BJ (cell line): Measurements from ENCODE around the gene PCDH9. TPM values are rescaled to one million over a fixed set of nuclear protein-coding genes. Genes with fewer than 3 reads are reported as not detected.

ENCODE experiments used
- CTCF ChIA-PET: fragments of 350-600 bp; formaldehyde crosslinking; extraction: SDS; loops from one replicate; lab custom pipeline; 2021; ENCODE audit warnings: antibody characterized with exemption, inconsistent platforms; lab: Yijun Ruan, JAX
- POLR2A ChIA-PET: fragments of 300-600 bp; sonication (Branson Sonifier 250); formaldehyde crosslinking; extraction: SDS; loops from one replicate; lab custom pipeline; 2021; ENCODE audit warnings: antibody characterized with exemption; lab: Charles Lee
- DNase-seq: peaks from one replicate; pipeline ENCODE4 v3.0.0-alpha.2; 2011; ENCODE audit warnings: low read depth
- H3K27me3 ChIP-seq: 2 replicates; pipeline ENCODE4 v1.6.0; 2011; ENCODE audit warnings: low read length; ENCODE audit not compliant: control insufficient read depth, insufficient read depth
- H3K36me3 ChIP-seq: 2 replicates; pipeline ENCODE4 v1.5.1; 2011; ENCODE audit warnings: low read length; ENCODE audit not compliant: control insufficient read depth, insufficient read depth
- H3K4me3 ChIP-seq: 2 replicates; pipeline ENCODE4 v1.5.1; 2011; ENCODE audit warnings: low read depth, mild to moderate bottlenecking, control low read depth, low read length
- polyA plus RNA-seq: library from polyadenylated mRNA; depleted of rRNA; stranded (reverse); fragments of >200 nt; gene quantifications from 2 replicates; pipeline ENCODE4 v1.2.3, GENCODE V29; 2011
- TF ChIP-seq, protein P1 (sequence below): IDR thresholded peaks from 2 replicates; pipeline ENCODE4 v1.5.1; 2011; ENCODE audit warnings: low read depth, mild to moderate bottlenecking, control low read depth, inconsistent platforms, low read length, moderate library complexity; ENCODE audit not compliant: insufficient read depth

Gene PCDH9
- polyA plus RNA-seq, 1 experiment: 2.3 TPM

DNA sequence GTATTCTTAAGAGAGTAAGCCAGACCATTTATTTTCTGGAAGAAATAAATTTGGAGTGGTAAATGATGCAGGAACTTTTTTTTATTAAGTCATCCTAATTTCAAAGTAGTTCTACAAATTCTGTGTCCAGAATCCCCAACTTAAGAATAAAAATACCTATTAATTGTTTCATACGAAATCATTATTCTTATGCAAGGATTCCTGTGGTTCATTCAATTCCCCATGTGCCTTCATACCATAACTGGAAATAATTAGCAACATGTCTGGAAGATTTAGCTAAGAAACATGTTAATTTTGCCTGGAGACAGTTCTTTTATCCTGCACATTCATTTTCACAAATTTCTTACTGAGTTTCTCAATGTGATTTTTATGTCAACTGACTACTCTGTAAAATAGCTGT, 408.6 kb downstream of the PCDH9 start:
- DNase-seq: no peak
- TF ChIP-seq, protein P1, sequence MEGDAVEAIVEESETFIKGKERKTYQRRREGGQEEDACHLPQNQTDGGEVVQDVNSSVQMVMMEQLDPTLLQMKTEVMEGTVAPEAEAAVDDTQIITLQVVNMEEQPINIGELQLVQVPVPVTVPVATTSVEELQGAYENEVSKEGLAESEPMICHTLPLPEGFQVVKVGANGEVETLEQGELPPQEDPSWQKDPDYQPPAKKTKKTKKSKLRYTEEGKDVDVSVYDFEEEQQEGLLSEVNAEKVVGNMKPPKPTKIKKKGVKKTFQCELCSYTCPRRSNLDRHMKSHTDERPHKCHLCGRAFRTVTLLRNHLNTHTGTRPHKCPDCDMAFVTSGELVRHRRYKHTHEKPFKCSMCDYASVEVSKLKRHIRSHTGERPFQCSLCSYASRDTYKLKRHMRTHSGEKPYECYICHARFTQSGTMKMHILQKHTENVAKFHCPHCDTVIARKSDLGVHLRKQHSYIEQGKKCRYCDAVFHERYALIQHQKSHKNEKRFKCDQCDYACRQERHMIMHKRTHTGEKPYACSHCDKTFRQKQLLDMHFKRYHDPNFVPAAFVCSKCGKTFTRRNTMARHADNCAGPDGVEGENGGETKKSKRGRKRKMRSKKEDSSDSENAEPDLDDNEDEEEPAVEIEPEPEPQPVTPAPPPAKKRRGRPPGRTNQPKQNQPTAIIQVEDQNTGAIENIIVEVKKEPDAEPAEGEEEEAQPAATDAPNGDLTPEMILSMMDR: no peak
- no peaks in the 10 kb centered on the region for H3K27me3 ChIP-seq
- H3K4me3 ChIP-seq: no peak overlapping the region
- POLR2A ChIA-PET: no interaction called here
- H3K36me3 ChIP-seq: no peaks in the 10 kb centered on the region
- CTCF ChIA-PET: interaction anchor here (0.6 to 1.3 kb wide), 3 partner anchors 28 to 126 kb away, joined by 3 to 4 read pairs (median 3); no protein-coding TSS in a partner anchor

DNA sequence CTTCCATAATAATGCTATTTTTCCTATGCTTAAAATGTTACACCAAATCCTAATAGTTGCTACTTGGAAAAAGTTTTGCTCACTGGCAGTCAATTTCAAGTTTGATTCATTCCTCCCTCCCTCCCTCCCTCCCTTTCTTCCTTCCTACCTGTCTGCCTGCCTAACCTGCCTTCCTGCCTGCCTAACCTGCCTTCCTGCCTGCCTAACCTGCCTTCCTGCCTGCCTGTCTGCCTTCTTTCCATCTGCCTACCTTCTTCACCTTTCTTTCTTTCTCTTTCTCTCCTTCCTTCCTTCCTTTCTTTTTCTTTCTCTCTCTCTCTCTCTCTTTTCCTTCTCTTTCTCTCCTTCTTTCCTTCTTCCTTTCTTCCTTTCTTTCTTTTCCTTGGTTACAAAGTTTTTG, 418.7 kb downstream of the PCDH9 start:
- Histone ChIP-seq H3K4me3 (no peak overlapping the region), H3K27me3 (no peaks in the 10 kb centered on the region), H3K36me3 (no peaks in the 10 kb centered on the region)
- DNase-seq: no peak
- CTCF ChIA-PET: no interaction called here
- POLR2A ChIA-PET: no interaction called here
- TF ChIP-seq, protein P1: no peak

DNA sequence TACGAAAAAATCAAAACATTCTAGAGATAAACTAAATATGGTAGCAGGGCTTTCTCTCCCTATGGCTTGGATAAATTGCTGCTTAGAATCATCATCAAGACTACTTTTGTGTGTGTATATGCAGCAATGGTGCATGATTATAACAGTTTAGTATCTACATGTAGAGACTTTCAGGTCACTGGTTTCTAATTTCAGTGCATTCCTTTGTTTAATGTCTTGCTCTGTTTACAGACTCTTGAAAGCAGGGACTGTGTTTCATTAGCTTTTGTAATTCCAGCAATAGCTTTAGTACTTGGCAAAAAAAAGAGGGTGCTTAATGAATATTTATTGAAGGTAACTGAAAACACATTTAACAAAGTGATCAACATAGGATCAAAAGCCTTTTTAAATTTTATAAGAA, 420.7 kb downstream of the PCDH9 start:
- CTCF ChIA-PET: no interaction called here
- Histone ChIP-seq H3K27me3 (no peaks in the 10 kb centered on the region), H3K36me3 (no peaks in the 10 kb centered on the region), H3K4me3 (no peak overlapping the region)
- POLR2A ChIA-PET: no interaction called here
- DNase-seq: no peak
- TF ChIP-seq, protein P1: no peak

DNA sequence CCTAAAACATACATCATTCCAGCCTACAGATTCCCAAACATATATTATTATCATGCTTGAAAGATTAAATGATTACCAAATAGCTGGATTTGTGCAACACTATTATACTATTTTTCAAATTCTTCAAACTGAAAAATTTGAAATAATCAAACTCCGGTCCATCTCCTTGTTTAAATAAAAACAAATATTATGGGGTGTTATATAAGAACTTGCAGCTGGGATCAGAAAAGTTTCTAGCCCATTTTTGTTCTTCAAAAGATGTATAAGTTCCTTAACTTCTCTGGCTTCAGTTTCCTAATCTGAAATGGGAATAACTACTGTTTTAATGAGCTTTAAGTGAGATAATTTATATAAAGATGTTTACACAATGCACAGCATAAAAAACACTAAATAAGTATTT, 422.9 kb downstream of the PCDH9 start:
- Histone ChIP-seq H3K27me3 (no peaks in the 10 kb centered on the region), H3K4me3 (no peak overlapping the region), H3K36me3 (no peaks in the 10 kb centered on the region)
- no peak for DNase-seq
- ChIA-PET POLR2A (no interaction called here), CTCF (no interaction called here)
- TF ChIP-seq, protein P1: no peak

DNA sequence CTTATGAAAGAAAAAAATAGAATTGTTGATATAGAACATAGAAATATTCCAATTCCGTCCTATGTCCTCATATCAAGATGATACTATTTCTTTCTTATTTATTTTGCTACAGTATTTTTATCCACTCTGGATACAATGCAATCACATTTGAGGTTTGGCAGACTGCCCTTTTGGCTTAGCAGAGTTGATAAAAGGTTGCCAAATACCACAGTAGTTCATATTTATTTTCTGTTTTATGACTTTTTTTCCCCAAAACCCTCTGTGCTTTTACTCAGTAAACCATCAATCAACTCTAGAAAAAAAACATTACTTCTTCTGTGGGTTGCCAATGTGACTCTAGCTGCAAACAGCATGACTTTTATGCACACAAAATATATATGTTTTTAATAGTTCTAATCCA, 424.5 kb downstream of the PCDH9 start:
- no peaks in the 10 kb centered on the region for H3K27me3 ChIP-seq
- TF ChIP-seq, protein P1: no peak
- no peak for DNase-seq
- ChIA-PET POLR2A (no interaction called here), CTCF (no interaction called here)
- no peaks in the 10 kb centered on the region for H3K36me3 ChIP-seq
- H3K4me3 ChIP-seq: no peak overlapping the region
